HG02840 (cell line): Measurements from ENCODE around the gene RNF123.

ENCODE experiments used
- ATAC-seq: cut with Tn5 transposase; IDR thresholded peaks from one replicate; pipeline ENCODE4 v1.9.1; 2021; ENCODE audit warnings: mild to moderate bottlenecking, moderate library complexity, moderate number of reproducible peaks; ENCODE audit not compliant: unreplicated experiment, low FRiP score

The RNF123 gene

DNA sequence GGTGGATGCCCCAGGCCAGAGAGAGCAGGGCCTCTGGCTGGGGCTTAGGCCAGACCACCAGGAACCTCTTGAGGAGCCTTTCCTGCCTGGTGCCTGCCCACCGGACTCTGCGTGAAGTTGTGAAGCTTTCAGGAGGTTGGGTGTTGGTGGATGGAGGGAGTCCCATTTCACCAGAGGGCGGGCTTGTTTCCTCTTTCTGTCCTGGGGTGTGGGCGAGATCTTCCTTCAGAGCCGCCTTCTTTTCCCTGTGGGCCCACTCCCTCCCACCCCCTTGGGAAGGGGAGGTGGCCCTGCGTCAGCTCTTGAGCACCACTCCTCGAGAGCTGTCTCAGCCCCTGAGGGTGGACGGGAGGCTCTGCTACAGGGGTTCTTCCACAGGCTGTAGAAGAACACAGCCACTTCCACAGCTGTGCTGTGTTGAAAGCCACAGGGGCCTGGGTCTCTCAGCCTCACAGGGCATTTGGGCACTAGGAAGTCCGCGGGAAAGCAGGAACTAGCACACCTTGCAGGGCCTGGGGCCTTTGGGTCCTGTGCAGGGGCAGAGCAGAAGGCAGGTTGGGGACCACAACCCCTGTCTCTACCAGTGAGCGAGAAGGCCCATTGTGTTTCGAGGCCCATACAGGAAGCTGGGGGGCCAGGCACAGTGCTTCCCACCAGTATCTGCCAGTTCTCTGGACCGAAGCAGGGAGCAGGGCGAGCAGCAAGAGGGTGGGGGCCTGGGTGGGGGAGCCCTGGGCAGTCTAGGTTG, 28.0 kb downstream of the RNF123 start:
- ATAC-seq: no peak

DNA sequence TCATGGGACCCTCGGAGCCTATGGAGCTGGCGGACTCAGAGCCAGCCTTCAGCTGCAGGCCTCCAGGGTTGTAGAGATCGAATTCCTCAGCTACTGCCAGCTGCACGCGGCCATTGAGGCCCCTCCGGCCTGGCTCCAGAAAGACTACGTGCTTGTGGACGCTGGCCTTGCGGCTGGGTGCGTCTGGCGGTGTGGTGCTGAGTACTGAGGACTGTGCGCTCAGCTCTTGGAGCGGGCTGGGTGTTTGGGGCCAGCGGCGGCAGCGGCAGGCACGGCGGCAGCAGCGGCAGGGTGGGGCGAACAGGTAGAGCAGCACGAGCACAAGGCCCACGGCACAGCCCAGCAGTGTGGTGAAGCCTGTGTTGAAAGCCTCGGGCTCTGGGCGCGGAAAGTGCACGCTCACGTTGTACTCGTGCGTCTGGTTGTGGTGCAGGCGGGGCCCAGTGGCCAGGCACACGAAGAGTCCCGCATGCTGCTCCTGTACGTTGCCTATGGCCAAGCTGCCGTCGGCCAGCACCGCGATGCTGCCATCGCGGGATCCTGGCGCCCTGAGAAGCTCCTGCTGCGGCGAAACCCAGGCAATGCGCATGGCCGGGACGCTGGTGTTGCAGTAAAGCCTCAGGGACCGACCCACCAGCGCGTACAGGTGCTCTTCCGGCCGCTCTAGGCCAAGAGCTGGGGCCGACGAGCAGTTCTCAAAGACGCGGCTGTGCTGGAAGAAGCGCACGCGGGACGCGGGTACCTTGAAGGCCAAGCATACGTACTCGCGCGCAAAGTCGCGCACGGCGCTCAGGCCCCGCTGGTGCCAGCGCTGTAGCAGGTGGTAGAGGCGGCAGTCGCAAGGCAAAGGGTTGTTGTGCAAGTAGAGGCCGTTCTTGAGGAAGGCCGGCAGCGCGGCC, 28.9 kb downstream of the RNF123 start:
- no peak for ATAC-seq

DNA sequence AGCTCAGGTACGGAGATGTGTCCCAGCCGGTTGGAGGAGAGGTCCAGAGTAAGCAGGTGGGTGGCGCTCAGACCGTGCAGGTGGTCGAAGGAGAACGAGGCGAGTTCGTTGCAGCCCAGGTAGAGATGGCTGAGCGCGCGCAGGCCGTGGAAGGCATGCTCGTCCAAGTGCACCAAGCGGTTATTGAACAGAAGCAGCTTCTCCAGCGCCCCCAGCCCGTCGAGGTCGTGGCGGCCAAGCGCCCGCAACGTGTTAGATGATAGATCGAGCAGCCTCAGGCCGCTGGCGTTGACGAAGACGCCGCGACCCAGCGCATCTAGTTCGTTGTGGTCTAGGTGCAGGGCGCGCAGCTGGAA, 29.5 kb downstream of the RNF123 start:
- ATAC-seq: no peak

DNA sequence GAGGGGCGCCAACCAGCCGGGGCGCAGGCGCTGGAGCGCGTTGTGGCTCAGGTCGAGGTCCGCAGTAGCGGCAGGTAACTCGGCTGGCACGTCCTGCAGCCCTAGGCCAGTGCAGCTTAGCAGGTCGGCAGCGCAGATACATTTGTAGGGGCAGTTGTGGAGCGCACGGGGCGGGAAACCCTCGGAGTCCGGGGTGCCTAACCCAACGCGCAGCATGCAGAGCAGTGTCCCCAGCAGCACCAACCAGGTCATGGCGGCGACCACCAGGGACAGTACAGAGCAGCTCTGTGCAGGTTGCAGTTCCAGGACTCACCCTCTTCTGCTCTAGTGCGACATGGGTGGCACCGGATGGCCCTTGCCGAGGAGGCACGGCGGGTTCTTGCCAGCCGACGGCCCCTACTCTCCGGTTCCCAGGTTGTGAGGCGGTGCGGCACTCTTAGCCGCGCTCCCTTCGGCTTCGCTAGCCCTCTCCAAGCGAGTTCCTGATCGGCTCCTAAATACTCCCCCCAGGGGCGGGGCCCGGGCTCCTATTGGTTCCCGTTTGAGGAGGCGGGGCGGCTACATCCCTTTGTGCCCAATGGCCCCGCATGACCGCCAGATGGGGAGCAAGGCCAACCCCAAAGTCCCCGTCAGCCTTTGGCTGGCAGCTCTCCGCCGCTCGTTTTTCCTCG, 30.0 kb downstream of the RNF123 start, which contains the start of gene AMIGO3:
AMIGO3 (minus strand) TSS at position 471 of the 671 bp plus-strand sequence; CDS start at position 252, 219 bp downstream.
- peak; percentile 41 for ATAC-seq

DNA sequence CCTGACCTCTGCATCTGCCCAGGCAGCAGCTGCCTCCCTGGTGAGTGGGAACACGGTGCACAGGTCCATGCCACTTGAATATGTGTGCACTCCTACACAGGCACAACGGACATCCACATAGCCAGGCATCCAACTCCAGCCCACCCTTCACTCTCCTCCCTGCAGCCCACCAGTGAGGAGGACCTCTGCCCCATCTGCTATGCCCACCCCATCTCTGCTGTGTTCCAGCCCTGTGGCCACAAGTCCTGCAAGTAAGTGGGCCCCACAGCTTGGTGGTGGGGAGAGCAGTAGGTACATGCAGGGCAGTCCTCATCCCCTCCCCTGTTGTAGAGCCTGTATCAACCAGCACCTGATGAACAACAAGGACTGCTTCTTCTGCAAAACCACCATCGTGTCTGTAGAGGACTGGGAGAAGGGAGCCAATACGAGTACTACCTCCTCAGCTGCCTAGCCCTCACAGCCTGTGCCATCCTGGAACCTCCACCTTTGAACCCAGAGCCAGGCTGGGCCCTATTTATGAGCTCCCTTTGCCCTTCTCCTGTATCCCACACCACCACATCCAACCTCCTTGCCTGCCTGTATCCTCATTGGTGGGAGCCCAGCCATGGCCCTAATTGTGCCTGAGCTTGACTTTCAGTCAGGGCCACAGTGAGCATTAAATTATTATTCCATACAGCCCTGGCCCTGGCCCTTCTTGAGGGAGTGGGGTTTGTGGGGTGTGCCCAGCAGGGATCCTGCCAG, 31.7 kb downstream of the RNF123 start:
- no peak for ATAC-seq

DNA sequence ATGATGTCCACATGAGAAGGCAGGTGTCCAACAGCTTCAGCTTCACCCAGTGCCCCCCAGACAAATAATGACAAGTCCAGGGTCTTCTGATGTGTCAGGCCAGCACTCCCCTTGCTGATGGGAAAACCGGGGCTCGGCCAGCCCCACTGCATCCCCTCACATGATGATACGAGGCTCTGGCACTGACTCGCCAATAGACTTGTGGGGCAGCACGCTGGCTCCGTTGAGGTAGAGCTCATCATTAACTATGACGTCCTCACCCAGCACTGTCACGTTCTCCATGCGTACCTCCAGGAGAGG, 32.2 kb downstream of the RNF123 start:
- no peak for ATAC-seq

DNA sequence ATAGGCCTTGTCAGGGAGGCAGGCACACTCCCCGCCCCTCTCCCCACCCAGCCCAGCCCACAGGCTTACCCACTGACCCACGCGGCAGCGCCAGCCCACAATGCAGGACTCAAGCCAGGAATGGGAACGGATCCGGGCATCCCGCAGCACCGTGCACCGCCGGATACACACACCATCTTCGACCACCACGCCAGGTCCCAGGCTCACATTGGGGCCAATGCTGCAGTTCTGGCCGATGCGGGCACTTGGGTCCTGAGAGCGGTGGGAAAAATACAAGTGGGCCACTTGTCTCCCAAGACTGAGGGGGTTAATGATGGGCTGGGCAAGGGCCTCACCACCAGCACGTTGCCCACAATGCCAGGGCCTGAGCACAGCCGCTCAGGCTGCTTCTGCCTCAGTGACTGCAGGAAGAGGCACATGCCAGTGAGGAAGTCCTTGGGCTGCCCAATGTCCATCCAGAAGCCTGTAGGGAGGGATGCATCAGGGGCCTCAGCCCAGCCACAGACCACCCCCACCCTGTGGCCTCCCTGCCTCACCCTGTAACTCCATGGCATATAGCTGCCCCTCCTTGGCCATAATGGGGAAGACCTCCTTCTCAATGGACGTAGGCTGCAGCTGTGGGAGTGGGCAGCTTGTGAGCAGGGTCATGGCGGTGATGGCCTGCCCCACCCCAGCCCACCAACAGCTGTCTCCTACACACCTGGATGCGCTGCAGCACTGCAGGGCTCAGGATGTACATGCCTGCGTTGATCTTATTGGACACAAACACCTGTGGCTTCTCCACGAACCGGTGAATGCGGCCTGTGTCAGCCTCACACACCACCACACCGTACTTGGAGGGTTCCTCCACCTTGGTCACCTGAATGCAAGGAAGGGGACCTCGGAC, 32.8 kb downstream of the RNF123 start:
- ATAC-seq: no peak

DNA sequence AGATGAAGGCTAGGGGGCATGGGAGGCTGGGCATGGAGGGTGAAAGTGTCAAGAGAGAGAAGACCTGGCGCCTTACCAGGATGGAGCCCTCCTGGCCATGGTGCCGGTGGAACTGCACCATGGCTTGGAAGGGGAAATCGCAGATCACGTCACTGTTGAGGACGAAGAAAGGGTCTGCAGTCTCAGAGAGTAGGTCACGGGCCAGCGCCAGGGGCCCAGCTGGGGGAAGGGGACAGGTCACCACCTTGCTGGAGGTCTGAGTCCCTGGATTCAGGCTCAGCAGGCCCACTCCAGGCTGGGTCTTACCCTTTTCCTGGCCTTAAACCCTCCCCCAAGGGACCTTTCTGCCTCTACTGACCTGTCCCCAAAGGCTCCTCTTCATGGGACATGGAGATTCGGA, 33.5 kb downstream of the RNF123 start:
- no peak for ATAC-seq

DNA sequence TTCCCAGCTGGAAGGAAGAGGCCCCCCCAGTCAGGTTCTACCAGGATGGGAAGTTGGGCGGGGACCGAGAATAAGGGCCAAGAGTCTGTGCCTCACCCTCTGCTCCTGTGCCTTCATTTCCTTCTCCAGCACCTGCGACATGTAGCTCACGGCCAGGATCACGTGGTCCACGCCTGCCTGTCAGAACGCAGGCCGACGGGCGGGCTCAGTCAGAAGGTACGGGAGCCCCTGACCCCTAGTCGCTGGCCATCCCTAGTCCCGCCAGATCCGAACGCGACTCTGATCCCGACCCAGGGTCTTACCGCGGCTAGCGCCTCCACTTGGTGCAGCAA, 33.9 kb downstream of the RNF123 start:
- peak; percentile 5 for ATAC-seq

DNA sequence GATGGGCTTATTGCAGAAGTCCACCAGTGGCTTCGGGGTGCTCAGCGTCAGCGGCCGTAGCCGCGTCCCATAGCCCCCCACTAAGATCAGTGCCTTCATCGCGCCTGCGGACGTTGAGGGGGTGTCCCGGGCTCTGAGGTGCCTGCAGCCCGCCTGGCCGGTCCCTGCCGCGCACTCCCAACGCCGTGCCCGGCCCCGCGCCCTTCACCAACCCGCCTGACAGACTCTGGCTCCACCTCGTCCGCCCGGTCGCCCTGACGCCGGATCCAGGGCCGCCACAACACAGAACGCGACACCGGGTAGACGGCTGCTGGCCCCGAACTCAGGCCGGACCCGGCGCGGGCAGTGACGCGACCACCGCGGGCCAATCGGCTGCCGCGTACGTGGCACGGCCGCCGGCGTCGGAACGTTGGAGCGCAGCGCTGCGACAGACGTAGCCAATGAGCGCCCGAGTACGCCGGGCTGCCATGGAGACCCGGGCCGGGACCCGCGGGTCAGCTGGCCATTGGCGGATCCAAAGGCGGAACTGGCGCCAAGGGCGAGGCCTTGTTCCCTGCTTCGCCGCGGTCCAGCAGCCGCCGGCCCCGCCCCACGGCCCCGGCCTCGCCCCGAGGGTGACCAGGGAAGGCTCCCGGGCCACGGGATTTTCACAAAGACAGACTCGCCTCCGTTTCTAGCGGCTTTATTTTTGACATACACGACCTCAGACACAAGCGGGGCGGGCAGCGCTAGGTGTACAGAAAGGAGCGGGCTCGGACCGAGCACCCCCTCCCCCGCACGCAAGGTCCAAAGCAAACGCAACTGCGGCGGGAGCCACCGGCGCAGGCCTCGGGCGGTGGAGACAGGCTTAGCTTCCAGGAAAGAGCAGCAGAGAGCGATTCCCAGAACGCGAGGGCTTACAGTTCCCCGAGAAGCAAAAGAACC, 34.5 kb downstream of the RNF123 start, which contains the start of gene GMPPB:
GMPPB (minus strand) TSS at position 324 of the 924 bp plus-strand sequence; CDS start at position 99, 225 bp downstream.
- peak; percentile 65 for ATAC-seq

DNA sequence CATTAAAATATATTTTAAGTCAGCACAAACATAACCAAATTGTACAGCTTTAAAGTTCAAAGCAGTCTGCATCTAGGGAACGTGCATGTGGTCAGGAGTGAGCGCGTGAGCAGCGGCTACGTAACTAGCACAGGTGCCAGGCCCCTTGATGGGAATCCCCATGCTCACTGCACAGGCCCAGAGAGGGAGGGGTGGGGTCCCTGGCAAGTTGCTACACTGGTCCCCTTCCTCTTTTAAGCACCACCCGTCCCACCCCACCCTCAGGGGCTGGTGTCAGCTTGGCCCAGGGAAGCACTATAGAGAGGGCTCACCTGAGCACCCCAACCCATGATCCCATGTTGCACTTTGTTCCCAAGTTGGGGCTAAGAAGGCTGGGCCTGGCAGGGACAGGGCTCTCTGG, 35.2 kb downstream of the RNF123 start:
- no peak for ATAC-seq

DNA sequence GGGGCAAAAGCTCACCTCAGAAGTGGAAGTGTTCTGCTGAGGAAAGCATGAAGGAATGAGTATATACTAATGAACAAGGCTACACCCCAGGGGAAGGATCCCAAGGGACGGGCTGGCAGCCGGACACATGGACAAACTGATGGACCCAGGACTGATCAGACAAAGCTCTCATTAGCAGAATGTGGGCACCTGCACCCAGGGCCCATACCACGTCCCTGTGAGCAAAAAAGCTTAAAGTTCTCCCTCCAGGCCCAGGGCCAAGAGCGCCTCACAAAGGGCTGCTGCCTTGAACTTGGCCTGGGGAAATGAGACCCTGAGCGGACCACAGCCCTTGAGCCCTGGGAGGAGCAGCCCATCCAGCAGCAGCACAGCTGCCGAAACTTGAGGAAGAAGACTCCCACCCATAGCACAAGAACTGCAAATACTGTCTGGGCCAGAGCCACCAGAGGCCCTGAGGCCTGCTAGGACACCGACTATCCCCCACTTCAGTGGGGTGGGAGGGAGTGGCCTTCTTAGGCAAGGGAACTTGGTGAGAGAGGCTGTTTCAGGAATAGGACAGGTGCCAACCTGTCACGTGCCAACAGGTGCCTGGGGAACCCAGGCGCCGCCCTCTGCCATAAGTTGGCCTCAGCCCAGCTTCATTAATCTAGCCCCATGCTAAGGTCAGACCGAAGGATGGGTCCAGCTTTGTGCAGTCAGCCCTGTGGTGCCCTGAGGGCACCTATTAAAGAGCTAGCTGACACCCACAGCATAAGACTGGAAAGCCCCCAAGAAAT, 36.7 kb downstream of the RNF123 start:
- no peak for ATAC-seq

DNA sequence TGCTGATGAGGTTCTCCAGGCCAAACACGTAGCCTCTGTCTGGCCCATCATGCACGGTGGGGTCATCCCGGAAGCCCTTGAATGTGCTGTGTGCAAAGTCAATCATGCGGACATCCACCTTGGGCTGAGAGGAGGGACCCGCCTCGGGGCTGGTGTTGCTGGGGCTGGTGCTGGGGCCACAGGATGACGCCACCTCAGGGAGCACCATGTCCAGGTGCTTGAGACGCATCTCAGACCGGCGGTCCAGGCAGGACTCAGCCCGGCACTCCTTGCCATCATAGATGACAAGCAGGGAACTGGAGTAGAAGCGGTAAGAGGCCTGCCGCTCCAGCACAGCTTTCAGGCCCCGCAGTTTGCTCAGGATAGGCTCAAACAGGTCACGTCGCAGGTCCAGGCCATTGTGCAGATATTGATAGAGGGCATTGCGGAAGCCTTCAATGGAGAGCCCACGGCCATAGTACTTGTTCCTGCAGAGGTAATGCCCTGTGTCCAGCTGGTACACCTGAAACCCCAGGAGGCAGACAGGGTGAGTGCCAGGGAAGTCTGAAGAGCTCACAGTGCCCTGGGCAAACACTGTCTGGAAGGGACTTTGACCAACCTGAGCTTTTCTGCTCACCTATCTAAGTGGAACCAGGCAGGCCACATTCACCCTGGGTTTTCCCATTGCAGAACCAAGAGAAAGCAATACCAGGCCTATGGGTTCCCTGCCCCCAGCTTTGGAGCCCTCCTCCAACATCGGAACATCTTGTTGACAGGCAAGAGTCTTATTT, 38.0 kb downstream of the RNF123 start:
- no peak for ATAC-seq

DNA sequence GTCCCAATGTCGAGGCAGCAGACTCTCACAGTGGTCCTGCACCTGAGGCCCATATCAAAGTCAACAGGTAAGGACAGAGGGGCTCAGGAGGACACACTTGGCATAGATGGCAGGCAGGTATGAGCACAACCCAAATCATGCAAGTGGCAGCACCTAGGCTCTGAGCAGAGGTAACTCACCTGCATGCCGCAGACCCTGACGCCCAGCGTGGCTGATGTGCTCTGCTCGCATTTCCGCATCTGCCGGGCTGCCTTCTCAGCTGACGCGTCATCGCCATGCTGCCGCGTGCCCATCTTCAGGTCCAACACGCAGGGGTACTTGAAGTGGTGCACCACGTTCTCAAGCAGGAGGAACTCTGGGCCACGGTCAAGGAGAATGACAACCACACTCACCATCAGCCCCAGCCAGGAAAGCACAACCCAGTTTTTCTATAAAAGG, 38.6 kb downstream of the RNF123 start:
- ATAC-seq: no peak

DNA sequence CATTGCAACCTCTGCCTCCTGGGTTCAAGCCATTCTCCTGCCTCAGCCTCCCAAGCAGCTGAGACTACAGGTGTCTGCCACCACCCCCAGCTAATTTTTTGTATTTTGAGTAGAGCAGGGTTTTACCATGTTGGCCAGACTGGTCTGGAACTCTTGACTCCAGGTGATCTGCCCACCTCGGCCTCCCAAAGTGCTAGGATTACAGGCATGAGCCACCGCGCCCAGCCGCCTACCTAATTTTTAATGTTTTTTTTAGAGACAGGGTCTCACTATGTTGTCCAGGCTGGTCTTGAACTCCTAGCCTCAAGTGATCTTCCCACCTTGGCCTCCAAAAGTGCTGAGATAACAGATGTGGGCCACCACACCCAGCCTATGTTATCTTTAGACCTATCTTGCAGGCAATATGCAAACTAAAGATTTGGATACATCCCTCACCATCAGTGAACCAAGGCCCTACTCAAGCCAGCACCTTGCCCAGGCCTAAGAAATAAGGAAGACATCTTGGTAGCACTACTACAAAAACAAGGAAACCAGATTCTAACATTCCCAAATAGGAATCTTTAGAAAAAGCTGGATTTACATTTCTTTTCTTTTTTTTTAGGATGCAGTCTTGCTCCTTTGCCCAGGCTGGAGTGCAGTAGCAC, 40.7 kb downstream of the RNF123 start:
- no peak for ATAC-seq

DNA sequence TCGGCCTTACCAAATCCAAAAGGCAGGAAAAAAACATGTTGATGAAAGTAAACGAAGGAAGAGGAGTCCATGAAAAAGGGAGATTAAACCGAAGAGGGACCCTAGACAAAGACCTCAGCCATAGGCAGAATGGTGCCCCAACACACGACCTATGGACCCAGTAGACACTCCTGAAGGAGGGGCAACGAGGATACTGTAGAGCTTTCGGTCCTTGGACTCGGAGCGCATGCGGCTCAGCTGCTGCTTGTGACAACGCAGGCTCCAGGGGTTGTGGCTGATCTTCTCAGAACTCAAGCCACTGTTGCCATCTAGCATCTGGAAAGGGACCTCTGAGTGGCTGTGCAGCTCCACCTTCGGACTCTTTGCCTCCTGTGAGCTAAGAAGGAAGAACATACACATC, 43.2 kb downstream of the RNF123 start:
- ATAC-seq: no peak

DNA sequence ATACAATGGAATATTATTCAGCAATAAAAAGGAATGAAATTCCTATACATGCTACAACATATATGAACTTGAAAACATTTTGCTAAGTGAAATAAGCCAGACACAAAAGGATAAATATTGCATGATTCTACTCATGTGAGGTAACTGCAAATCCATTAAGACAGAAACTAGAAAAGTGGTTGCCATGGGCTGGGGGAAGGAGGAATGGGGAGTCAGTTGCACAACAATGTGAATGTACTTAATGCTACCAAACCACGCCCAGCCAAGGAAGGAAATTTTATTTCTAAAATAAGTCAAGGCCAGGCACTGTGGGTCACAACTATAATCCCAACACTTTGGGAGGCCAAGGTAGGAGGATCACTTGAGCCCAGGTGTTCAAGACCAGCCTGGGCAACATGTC, 44.2 kb downstream of the RNF123 start:
- no peak for ATAC-seq
